Activated B cell treated with CpG ODN at 0.5 μM for 24 hours (primary cell): ENCODE data around the gene TTC39A. TPM values are rescaled to one million over a fixed set of nuclear protein-coding genes. Genes with fewer than 3 reads are reported as not detected.

ENCODE experiments used
- ATAC-seq: fragments of 200-7000 bp; cut with Tn5 transposase; one replicate; pipeline ENCODE4 v1.10.0; 2021; ENCODE audit warnings: low read depth, mild to moderate bottlenecking, moderate library complexity
- CTCF ChIA-PET: fragments of 350-600 bp; sonication (Branson Sonifier 250); formaldehyde crosslinking; loops from one replicate; lab custom pipeline; 2021; ENCODE audit warnings: antibody characterized with exemption; lab: Charles Lee
- POLR2A ChIA-PET: fragments of 350-600 bp; sonication (Branson Sonifier 250); formaldehyde crosslinking; loops from one replicate; lab custom pipeline; 2021; ENCODE audit warnings: antibody characterized with exemption; lab: Charles Lee
- DNase-seq: peaks from one replicate; pipeline ENCODE4 v3.0.0; 2022
- H3K27ac Mint-ChIP-seq: one replicate; pipeline ENCODE4 v1.8.0; 2020; ENCODE audit warnings: mixed read lengths
- H3K27me3 Mint-ChIP-seq: one replicate; pipeline ENCODE4 v1.8.0; 2021; ENCODE audit warnings: mixed read lengths
- H3K36me3 Mint-ChIP-seq: one replicate; pipeline ENCODE4 v1.8.0; 2021; ENCODE audit warnings: low read depth, mixed read lengths
- H3K4me1 Mint-ChIP-seq: one replicate; pipeline ENCODE4 v1.8.0; 2021; ENCODE audit warnings: mixed read lengths
- H3K4me3 Mint-ChIP-seq: one replicate; pipeline ENCODE4 v1.8.0; 2020; ENCODE audit warnings: mild to moderate bottlenecking, mixed read lengths
- H3K9me3 Mint-ChIP-seq: one replicate; pipeline ENCODE4 v1.8.0; 2020; ENCODE audit warnings: mixed read lengths
- intact Hi-C: fragments of 100-400 bp; cut with micrococcal nuclease; formaldehyde crosslinking; loops from one replicate; pipeline ENCODE4 v1.15.1; 2024
- total RNA-seq: library from RNA; stranded (reverse); gene quantifications from 2 replicates; pipeline ENCODE4 v1.2.3, GENCODE V29; 2022
- TF ChIP-seq, protein P1 (sequence below): fragments of 200-600 bp; IDR thresholded peaks from one replicate; pipeline ENCODE4 v1.8.0; 2022; ENCODE audit warnings: antibody characterized with exemption, mild to moderate bottlenecking

The TTC39A gene
- total RNA-seq, 1 donor from 2014 or later: 0.38 TPM

DNA sequence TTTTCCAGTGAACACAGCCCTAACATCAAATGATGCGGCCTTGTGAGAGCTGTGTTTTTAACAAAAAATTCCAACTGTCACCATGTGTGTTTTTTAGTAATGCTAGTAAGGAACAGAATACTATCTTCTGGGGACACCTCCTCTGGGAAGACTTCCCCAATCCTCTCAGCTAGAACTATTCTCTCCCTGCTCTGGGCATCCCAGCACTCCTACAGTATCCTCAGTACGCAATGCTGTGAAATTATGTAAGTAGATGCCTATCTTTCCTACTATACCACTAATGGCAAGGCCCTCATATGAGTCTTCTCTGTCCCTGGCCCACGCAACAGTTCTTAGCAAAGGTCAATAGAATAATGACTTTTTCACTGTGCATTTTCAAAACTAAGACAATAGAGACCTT is 19.5 kb upstream of the TTC39A start:
- intact Hi-C loops: no loop called here
- Mint-ChIP-seq H3K4me1 (no peaks in the 10 kb centered on the region), H3K9me3 (no peaks in the 10 kb centered on the region), H3K4me3 (no peak overlapping the region), H3K27ac (no peak overlapping the region), H3K27me3 (peaks cover 4% of the 10 kb centered on the region), H3K36me3 (peaks cover 16% of the 10 kb centered on the region)
- DNase-seq (no peak), ATAC-seq (no peak)
- POLR2A ChIA-PET: no interaction called here
- CTCF ChIA-PET: no interaction called here
- TF ChIP-seq, protein P1, sequence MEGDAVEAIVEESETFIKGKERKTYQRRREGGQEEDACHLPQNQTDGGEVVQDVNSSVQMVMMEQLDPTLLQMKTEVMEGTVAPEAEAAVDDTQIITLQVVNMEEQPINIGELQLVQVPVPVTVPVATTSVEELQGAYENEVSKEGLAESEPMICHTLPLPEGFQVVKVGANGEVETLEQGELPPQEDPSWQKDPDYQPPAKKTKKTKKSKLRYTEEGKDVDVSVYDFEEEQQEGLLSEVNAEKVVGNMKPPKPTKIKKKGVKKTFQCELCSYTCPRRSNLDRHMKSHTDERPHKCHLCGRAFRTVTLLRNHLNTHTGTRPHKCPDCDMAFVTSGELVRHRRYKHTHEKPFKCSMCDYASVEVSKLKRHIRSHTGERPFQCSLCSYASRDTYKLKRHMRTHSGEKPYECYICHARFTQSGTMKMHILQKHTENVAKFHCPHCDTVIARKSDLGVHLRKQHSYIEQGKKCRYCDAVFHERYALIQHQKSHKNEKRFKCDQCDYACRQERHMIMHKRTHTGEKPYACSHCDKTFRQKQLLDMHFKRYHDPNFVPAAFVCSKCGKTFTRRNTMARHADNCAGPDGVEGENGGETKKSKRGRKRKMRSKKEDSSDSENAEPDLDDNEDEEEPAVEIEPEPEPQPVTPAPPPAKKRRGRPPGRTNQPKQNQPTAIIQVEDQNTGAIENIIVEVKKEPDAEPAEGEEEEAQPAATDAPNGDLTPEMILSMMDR: no peak

DNA sequence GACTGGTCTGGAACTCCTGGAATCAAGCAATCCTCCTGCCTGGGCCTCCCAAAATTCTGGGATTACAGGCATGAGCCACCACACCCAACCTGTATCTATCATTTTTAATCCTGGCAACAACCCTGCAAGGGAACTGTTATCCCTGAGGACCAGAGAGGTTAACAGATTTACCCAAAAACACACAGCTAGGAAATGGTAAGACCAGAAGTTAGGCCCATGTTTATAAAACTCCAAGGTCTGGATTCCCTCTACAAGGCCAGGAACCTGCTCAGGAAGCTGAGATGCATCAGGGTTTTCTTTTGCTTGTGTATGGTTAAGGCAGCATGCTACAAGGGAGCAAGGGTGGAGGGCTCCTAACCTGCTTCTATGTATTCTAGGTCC is 17.8 kb upstream of the TTC39A start:
- TF ChIP-seq, protein P1: no peak
- Mint-ChIP-seq H3K36me3 (peaks cover 7% of the 10 kb centered on the region), H3K4me1 (peaks cover 3% of the 10 kb centered on the region), H3K27ac (no peak overlapping the region), H3K27me3 (peaks cover 14% of the 10 kb centered on the region), H3K4me3 (no peak overlapping the region), H3K9me3 (no peaks in the 10 kb centered on the region)
- no peak for DNase-seq
- ChIA-PET POLR2A (interaction anchor here (0.7 kb wide), 1 partner anchor 197 kb away, joined by 3 read pairs; no protein-coding TSS in a partner anchor), CTCF (interaction anchor here (1.7 kb wide), 1 partner anchor 187 kb away, joined by 4 read pairs; no protein-coding TSS in a partner anchor)
- intact Hi-C loops: no loop called here
- no peak for ATAC-seq

- DNase-seq (no peak), ATAC-seq (no peak)
- ChIA-PET CTCF (interaction anchor here (1.7 kb wide), 1 partner anchor 188 kb away, joined by 4 read pairs; no protein-coding TSS in a partner anchor), POLR2A (interaction anchor here (0.7 kb wide), 1 partner anchor 197 kb away, joined by 3 read pairs; no protein-coding TSS in a partner anchor)
- H3K27ac Mint-ChIP-seq: no peak overlapping the region
- peaks cover 3% of the 10 kb centered on the region for H3K36me3 Mint-ChIP-seq
- H3K4me3 Mint-ChIP-seq: no peak overlapping the region
- intact Hi-C loops: no loop called here
- TF ChIP-seq, protein P1: no peak
- H3K4me1 Mint-ChIP-seq: peaks cover 3% of the 10 kb centered on the region
- H3K9me3 Mint-ChIP-seq: no peaks in the 10 kb centered on the region
- peaks cover 20% of the 10 kb centered on the region for H3K27me3 Mint-ChIP-seq
These were observed 17.2 kb upstream of the TTC39A start for GRCh38 chr1:51347398-51348146.

GRCh38 chr1:51346086-51346942 is 16.0 kb upstream of the TTC39A start:
- Mint-ChIP-seq H3K36me3 (no peaks in the 10 kb centered on the region), H3K9me3 (no peaks in the 10 kb centered on the region), H3K4me3 (no peak overlapping the region), H3K4me1 (peaks cover 3% of the 10 kb centered on the region), H3K27me3 (peaks cover 26% of the 10 kb centered on the region), H3K27ac (no peak overlapping the region)
- intact Hi-C loops: no loop called here
- ATAC-seq (no peak), DNase-seq (no peak)
- ChIA-PET CTCF (no interaction called here), POLR2A (no interaction called here)
- TF ChIP-seq, protein P1: no peak

- Mint-ChIP-seq H3K4me3 (no peak overlapping the region), H3K4me1 (peaks cover 3% of the 10 kb centered on the region), H3K9me3 (no peaks in the 10 kb centered on the region), H3K27me3 (peaks cover 26% of the 10 kb centered on the region), H3K36me3 (no peaks in the 10 kb centered on the region), H3K27ac (no peak overlapping the region)
- ATAC-seq (no peak), DNase-seq (no peak)
- intact Hi-C loops: no loop called here
- TF ChIP-seq, protein P1: no peak
- POLR2A ChIA-PET: interaction anchor here (0.6 kb wide), 1 partner anchor 20 kb away, joined by 5 read pairs; no protein-coding TSS in a partner anchor
- CTCF ChIA-PET: no interaction called here
These were observed 14.9 kb upstream of the TTC39A start for GRCh38 chr1:51345300-51345687.
